GM19397 (cell line): Measurements from ENCODE around the gene CCR9.

Experiments
- ATAC-seq: cut with Tn5 transposase; IDR thresholded peaks from one replicate; pipeline ENCODE4 v1.9.1; 2021; ENCODE audit warnings: mild to moderate bottlenecking, moderate library complexity; ENCODE audit not compliant: unreplicated experiment

The CCR9 gene

GRCh38 chr3:45907769-45908705 is 21.7 kb downstream of the CCR9 start:
- ATAC-seq = no peak

GRCh38 chr3:45908761-45909160 is 22.4 kb downstream of the CCR9 start:
- no peak for ATAC-seq

- no peak for ATAC-seq
These were observed 23.2 kb downstream of the CCR9 start for GRCh38 chr3:45909542-45909941.

DNA sequence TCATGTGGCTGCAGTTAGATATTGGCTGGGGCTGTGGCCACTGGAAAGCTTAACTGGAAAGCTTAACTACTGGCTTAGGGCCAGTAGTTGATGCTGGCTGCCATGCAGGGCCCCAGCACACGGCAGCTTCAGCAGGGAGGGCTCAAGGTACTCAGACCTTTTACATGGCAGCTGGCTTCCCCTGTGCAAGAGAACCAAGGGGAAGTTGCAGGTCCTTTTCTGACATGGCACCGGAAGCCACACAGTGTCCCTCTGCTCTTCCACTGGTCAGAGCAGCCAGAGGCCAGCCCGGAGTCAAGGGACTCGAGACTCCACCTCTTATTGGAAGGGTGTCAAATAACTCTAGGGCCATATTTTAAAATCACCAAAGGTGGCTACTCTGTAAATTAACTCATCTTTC is 24.5 kb downstream of the CCR9 start:
- ATAC-seq = no peak

GRCh38 chr3:45911511-45912226 is 25.3 kb downstream of the CCR9 start:
- ATAC-seq = no peak

DNA sequence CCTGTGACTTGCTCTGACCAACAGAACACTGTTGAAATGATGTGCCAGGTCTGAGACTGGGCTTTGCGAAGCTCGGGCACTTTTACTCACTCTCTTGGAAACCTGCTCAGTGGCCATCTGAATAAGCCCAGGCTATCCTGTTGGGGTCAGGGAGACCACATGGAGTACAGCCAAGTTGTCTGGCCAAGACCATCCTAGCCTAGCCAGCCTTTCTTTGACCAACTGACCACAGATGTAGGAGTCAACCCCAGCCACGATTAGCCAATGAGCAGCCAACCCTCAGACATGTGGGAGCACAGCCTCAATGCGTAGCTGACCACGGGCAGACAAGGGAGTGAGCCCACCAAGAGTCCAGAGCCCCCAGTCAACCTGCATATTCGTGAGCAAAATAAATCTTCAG is 26.1 kb downstream of the CCR9 start:
- no peak for ATAC-seq

DNA sequence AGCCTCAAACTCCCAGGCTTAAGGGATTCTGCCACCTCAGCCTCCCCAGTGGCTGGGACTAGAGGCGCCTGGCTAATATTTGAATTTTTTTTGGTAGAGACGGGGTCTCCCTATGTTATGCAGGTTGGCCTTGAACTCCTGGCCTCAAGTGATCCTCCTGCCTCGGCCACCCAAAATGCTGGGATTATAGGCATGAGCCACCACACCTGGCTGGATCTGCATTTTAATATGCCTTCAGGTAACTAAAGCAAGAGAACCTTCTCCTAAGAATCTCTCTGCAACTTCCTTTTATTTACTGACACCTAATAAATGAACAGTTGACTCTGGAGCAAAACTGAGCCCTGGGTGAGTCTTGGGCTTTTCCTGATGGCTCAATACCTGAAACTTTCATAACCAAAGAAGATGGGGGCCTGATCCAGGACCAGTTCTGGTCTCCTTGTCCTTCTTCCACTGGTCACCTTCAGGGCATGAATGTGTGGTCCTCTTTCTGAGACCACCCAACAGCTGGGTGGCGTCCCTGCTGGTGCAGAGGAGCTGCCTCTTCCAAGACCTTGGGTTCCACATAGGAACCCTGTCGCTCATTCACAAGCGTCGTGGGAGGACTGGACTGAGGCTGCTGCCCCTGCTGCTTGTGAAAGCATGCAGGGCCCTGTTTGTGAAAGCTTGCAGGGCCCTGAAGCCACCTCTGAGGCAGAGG is 28.2 kb downstream of the CCR9 start:
- ATAC-seq = no peak

DNA sequence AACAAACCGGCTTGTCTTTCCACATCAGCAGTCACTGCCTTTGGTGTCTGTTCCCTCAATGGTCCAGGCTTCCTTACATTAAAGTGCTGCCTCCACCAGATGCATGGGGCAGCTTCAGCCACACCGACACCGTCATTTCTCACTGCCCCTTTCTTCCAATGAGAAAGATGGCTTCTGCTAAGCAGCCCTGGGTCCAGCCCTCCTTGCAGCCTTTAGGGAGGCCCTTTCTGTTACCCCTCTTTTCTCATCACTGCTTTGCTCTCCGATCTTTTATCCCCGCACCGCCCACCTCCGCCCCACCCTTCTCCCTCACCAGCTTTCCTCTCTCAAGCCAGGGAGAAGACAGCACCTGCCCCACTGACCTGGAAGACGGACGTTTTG is 28.7 kb downstream of the CCR9 start:
- no peak for ATAC-seq

- peak; percentile 84 for ATAC-seq
These were observed 29.3 kb downstream of the CCR9 start for GRCh38 chr3:45915518-45916231.

GRCh38 chr3:45917146-45917898 is 31.0 kb downstream of the CCR9 start:
- ATAC-seq = no peak

GRCh38 chr3:45921158-45922038 is 35.1 kb downstream of the CCR9 start:
- ATAC-seq = no peak

- ATAC-seq = no peak
These were observed 35.6 kb downstream of the CCR9 start for GRCh38 chr3:45922039-45922326.

DNA sequence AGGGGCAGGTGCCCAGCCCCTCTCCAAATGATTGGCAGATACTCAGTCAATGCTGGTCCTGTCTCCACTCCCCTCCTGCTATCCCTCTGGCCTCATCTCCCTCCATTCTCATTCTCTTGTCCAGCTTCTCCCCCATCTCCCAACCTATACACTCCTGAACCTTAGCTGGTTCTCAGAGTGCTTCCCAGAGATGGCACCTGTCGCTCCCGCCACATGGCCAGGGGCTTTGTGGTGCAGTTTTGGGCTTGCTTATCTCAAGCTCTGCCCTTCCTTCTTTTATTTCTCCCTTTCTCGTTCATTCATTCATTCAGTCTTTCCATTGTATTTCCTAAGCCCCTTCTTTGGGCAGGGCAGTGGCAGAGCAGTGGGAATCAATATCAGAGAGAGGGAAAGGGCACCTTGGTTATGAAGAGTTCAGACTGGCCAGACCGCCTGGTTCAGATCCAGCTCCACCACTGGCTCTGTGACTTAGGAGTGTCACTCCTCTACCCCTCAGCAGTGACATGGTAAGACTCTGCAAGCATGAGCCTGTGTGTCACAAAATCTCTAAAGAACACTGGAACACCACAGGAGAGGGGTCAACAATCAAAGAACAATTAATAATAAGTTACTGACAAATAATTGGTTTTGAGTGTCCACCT is 36.7 kb downstream of the CCR9 start:
- ATAC-seq = no peak

GRCh38 chr3:45923755-45924154 is 37.4 kb downstream of the CCR9 start:
- no peak for ATAC-seq

- ATAC-seq = no peak
These were observed 41.5 kb downstream of the CCR9 start for GRCh38 chr3:45927881-45928280.

- no peak for ATAC-seq
These were observed 42.8 kb downstream of the CCR9 start for GRCh38 chr3:45929042-45929679.

GRCh38 chr3:45931496-45931895 is 45.2 kb downstream of the CCR9 start:
- no peak for ATAC-seq

DNA sequence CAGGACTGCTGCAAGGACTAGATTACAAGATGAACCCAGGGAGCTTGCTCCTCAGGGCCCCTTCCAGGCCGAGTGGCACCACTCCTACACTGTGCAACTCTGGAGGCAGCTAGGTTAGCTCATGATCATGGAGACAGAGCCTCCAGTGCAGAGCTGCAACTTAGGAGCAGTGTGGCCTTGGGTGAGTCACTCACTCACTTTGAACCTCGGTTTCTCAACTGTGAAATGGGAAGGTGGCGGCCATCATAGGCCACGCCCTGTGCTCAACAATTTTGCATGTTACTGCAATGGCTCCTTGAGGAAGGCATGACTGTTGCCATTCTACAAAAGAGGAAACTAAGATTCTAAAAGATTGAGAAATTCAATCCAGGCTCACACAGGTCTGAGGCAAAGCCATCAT is 45.8 kb downstream of the CCR9 start:
- no peak for ATAC-seq

DNA sequence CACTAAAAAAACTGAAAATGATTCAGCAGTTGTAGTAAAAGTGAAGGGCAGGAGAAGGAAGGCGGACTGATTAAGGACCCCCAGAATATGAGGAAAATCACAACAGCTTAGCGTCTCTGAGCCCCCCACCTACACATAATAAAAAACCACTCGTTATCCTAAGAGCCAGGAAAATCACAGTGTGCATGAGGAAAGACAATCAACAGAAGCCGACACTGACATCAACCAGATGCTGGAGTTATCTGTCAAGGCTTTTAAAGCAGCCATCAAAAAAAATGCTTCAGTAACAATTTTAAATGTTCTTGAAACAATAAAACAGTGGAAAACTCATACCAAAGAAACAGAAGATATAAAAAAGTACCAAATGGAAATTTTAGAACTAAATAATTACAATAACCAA is 47.2 kb downstream of the CCR9 start:
- ATAC-seq = no peak
